ENCODE data around the gene NKX1-1.

NKX1-1 gene

GRCh38 chr4:1451752-1452122 lies 45.5 kb upstream of the NKX1-1 start:
- H3F3A ChIP-seq (ENCODE audit: insufficient read depth), result no peaks in the 10 kb centered on the region
- no peaks in the 10 kb centered on the region for H4K20me1 ChIP-seq (ENCODE audit: low read depth, low read length)
- H3K4me2 ChIP-seq (ENCODE audit: low read depth, low read length, poor library complexity, severe bottlenecking), result no peak overlapping the region
- H2AFZ ChIP-seq (ENCODE audit: low read depth, low read length, severe bottlenecking), result no peak overlapping the region
- TF ChIP-seq EZH2phosphoT487 (conservative IDR thresholded peaks at IDR 0.05; ENCODE audit: low read length) (no peak), CTCF (IDR thresholded peaks at IDR 0.05; ENCODE audit: insufficient read depth, low read length, poor library complexity, severe bottlenecking) (no peak)
- no peak overlapping the region for H3K4me3 ChIP-seq (ENCODE audit: insufficient read depth, low read length, poor library complexity, severe bottlenecking)
- peaks cover 9% of the 10 kb centered on the region; the same call in 1 of the 2 replicates for H3K9me3 ChIP-seq (ENCODE audit: insufficient read depth, low read length)
- no peak overlapping the region for H3K27ac ChIP-seq (ENCODE audit: low read depth, low read length)
- no peak overlapping the region for H3K9ac ChIP-seq (ENCODE audit: low read length)
- no peaks in the 10 kb centered on the region for H3K9me2 ChIP-seq (replicated peaks; ENCODE audit: insufficient read depth, low read length)
- no peaks in the 10 kb centered on the region for H3K36me3 ChIP-seq (ENCODE audit: low read length)
- H3K79me2 ChIP-seq (ENCODE audit: insufficient read depth, low read length), result no peaks in the 10 kb centered on the region
- no peaks in the 10 kb centered on the region for H3K27me3 ChIP-seq (ENCODE audit: low read length)

- H3K27ac ChIP-seq (ENCODE audit: low read depth, low read length), result no peak overlapping the region
- no peaks in the 10 kb centered on the region for H3F3A ChIP-seq (ENCODE audit: insufficient read depth)
- no peak overlapping the region for H3K4me2 ChIP-seq (ENCODE audit: low read depth, low read length, poor library complexity, severe bottlenecking)
- H3K9me3 ChIP-seq (ENCODE audit: insufficient read depth, low read length), result peaks cover 9% of the 10 kb centered on the region; the same call in 1 of the 2 replicates
- no peak for TF ChIP-seq CTCF (IDR thresholded peaks at IDR 0.05; ENCODE audit: insufficient read depth, low read length, poor library complexity, severe bottlenecking)
- TF ChIP-seq EZH2phosphoT487 (conservative IDR thresholded peaks at IDR 0.05; ENCODE audit: low read length), result no peak
- no peaks in the 10 kb centered on the region for H3K79me2 ChIP-seq (ENCODE audit: insufficient read depth, low read length)
- no peaks in the 10 kb centered on the region for H4K20me1 ChIP-seq (ENCODE audit: low read depth, low read length)
- no peak overlapping the region for H2AFZ ChIP-seq (ENCODE audit: low read depth, low read length, severe bottlenecking)
- no peak overlapping the region for H3K4me3 ChIP-seq (ENCODE audit: insufficient read depth, low read length, poor library complexity, severe bottlenecking)
- no peaks in the 10 kb centered on the region for H3K36me3 ChIP-seq (ENCODE audit: low read length)
- H3K9ac ChIP-seq (ENCODE audit: low read length), result no peak overlapping the region
- no peaks in the 10 kb centered on the region for H3K9me2 ChIP-seq (replicated peaks; ENCODE audit: insufficient read depth, low read length)
- H3K27me3 ChIP-seq (ENCODE audit: low read length), result no peaks in the 10 kb centered on the region
Observed at GRCh38 chr4:1451106-1451751, 45.0 kb upstream of the NKX1-1 start.

- H3K27me3 ChIP-seq (ENCODE audit: low read length), result no peaks in the 10 kb centered on the region
- H3K9me2 ChIP-seq (replicated peaks; ENCODE audit: insufficient read depth, low read length), result no peaks in the 10 kb centered on the region
- no peak overlapping the region for H3K9ac ChIP-seq (ENCODE audit: low read length)
- no peak overlapping the region for H3K4me2 ChIP-seq (ENCODE audit: low read depth, low read length, poor library complexity, severe bottlenecking)
- TF ChIP-seq CTCF (IDR thresholded peaks at IDR 0.05; ENCODE audit: insufficient read depth, low read length, poor library complexity, severe bottlenecking) (no peak), EZH2phosphoT487 (conservative IDR thresholded peaks at IDR 0.05; ENCODE audit: low read length) (no peak)
- H4K20me1 ChIP-seq (ENCODE audit: low read depth, low read length), result no peaks in the 10 kb centered on the region
- peaks cover 8% of the 10 kb centered on the region; the same call in 1 of the 2 replicates for H3K9me3 ChIP-seq (ENCODE audit: insufficient read depth, low read length)
- H3K4me3 ChIP-seq (ENCODE audit: insufficient read depth, low read length, poor library complexity, severe bottlenecking), result no peak overlapping the region
- H3F3A ChIP-seq (ENCODE audit: insufficient read depth), result no peaks in the 10 kb centered on the region
- H2AFZ ChIP-seq (ENCODE audit: low read depth, low read length, severe bottlenecking), result no peak overlapping the region
- no peaks in the 10 kb centered on the region for H3K79me2 ChIP-seq (ENCODE audit: insufficient read depth, low read length)
- no peaks in the 10 kb centered on the region for H3K36me3 ChIP-seq (ENCODE audit: low read length)
- H3K27ac ChIP-seq (ENCODE audit: low read depth, low read length), result no peak overlapping the region
Observed at GRCh38 chr4:1449833-1450741, 43.8 kb upstream of the NKX1-1 start.
